NT2/D1 (cell line): ENCODE data around the gene OR10H4.
"Not testable (repeated sequence)": the region's sequence is repeated elsewhere in the genome, so short reads cannot be mapped to it uniquely, and the experiment has no call there.

Experiments used
- DNase-seq: peaks from one replicate; pipeline ENCODE4 v3.0.0-alpha.2; 2011; ENCODE audit warnings: low read depth, low spot score
- H3K27me3 ChIP-seq: 2 replicates; pipeline ENCODE4 v1.6.0; 2011; ENCODE audit warnings: mild to moderate bottlenecking; ENCODE audit not compliant: insufficient read length, insufficient read depth
- H3K36me3 ChIP-seq: 2 replicates; pipeline ENCODE4 v1.6.1; 2011; ENCODE audit warnings: mild to moderate bottlenecking, low read length, mixed read lengths; ENCODE audit not compliant: insufficient read depth, insufficient read length
- H3K4me1 ChIP-seq: 2 replicates; pipeline ENCODE4 v1.5.1; 2011; ENCODE audit not compliant: insufficient read depth, insufficient read length
- H3K4me3 ChIP-seq: 2 replicates; pipeline ENCODE4 v1.5.1; 2011; ENCODE audit warnings: low read depth; ENCODE audit not compliant: insufficient read length
- H3K9ac ChIP-seq: 2 replicates; pipeline ENCODE4 v1.6.0; 2011; ENCODE audit warnings: low read depth; ENCODE audit not compliant: insufficient read length
- H3K9me3 ChIP-seq: 2 replicates; pipeline ENCODE4 v1.5.1; 2011; ENCODE audit warnings: mild to moderate bottlenecking, low read length; ENCODE audit not compliant: insufficient read depth
- SUZ12 ChIP-seq: IDR thresholded peaks from 2 replicates; pipeline ENCODE4 v1.6.1; 2011; ENCODE audit not compliant: insufficient read length, insufficient read depth; ENCODE audit errors: extremely low read depth
- YY1 ChIP-seq: IDR thresholded peaks from 2 replicates; pipeline ENCODE4 v1.6.1; 2011; ENCODE audit not compliant: insufficient read length, insufficient read depth
- ZNF274 ChIP-seq: IDR thresholded peaks from 2 replicates; pipeline ENCODE4 v1.6.1; 2011; ENCODE audit warnings: mild to moderate bottlenecking, low read depth, low read length

The OR10H4 gene

GRCh38 chr19:15976836-15977689 lies 28.3 kb downstream of the OR10H4 start:
- Histone ChIP-seq H3K9me3 (peaks cover 31% of the 10 kb centered on the region), H3K9ac (no peak overlapping the region)
- TF ChIP-seq ZNF274 (no peak), YY1 (no peak), SUZ12 (no peak)

GRCh38 chr19:15977690-15978089 lies 28.9 kb downstream of the OR10H4 start:
- Histone ChIP-seq H3K36me3 (no peaks in the 10 kb centered on the region), H3K9me3 (peaks cover 32% of the 10 kb centered on the region), H3K27me3 (peaks cover 23% of the 10 kb centered on the region), H3K9ac (no peak overlapping the region), H3K4me1 (no peaks in the 10 kb centered on the region), H3K4me3 (no peak overlapping the region)
- TF ChIP-seq ZNF274, result no peak
- TF ChIP-seq SUZ12, result no peak
- no peak for TF ChIP-seq YY1
- DNase-seq, result no peak

More at GRCh38 chr19:15976836-15977689, 28.3 kb downstream of the OR10H4 start:
- no peak for DNase-seq
- Histone ChIP-seq H3K27me3 (peaks cover 23% of the 10 kb centered on the region), H3K4me3 (no peak overlapping the region), H3K36me3 (no peaks in the 10 kb centered on the region), H3K4me1 (no peaks in the 10 kb centered on the region)

GRCh38 chr19:15979293-15979692 lies 30.5 kb downstream of the OR10H4 start:
- H3K9me3 ChIP-seq, result peaks cover 39% of the 10 kb centered on the region
- no peak overlapping the region for H3K9ac ChIP-seq
- H3K4me1 ChIP-seq, result no peaks in the 10 kb centered on the region
- no peak for DNase-seq
- no peaks in the 10 kb centered on the region for H3K36me3 ChIP-seq
- TF ChIP-seq SUZ12 (no peak), ZNF274 (no peak), YY1 (no peak)
- peaks cover 21% of the 10 kb centered on the region for H3K27me3 ChIP-seq
- H3K4me3 ChIP-seq, result no peak overlapping the region

- H3K9ac ChIP-seq, H3K4me3 ChIP-seq, H3K9me3 ChIP-seq, H3K4me1 ChIP-seq, H3K36me3 ChIP-seq, DNase-seq: not testable (repeated sequence)
- H3K27me3 ChIP-seq, result peaks cover 17% of the 10 kb centered on the region
Measured at GRCh38 chr19:15985831-15986230, 37.0 kb downstream of the OR10H4 start.

GRCh38 chr19:15986701-15987100 lies 37.9 kb downstream of the OR10H4 start:
- no peak overlapping the region for H3K4me3 ChIP-seq
- H3K36me3 ChIP-seq, result no peaks in the 10 kb centered on the region
- peaks cover 7% of the 10 kb centered on the region; the same call in 1 of the 2 replicates for H3K9me3 ChIP-seq
- no peak overlapping the region for H3K9ac ChIP-seq
- no peak for TF ChIP-seq SUZ12
- no peak for TF ChIP-seq ZNF274
- TF ChIP-seq YY1, result no peak
- DNase-seq, result no peak
- no peaks in the 10 kb centered on the region for H3K4me1 ChIP-seq
- peaks cover 24% of the 10 kb centered on the region for H3K27me3 ChIP-seq

- Histone ChIP-seq H3K9ac (no peak overlapping the region), H3K4me1 (no peaks in the 10 kb centered on the region), H3K9me3 (no peaks in the 10 kb centered on the region), H3K36me3 (no peaks in the 10 kb centered on the region), H3K4me3 (no peak overlapping the region), H3K27me3 (peaks cover 26% of the 10 kb centered on the region)
- TF ChIP-seq ZNF274 (no peak), YY1 (no peak), SUZ12 (no peak)
- DNase-seq, result no peak
Measured at GRCh38 chr19:15989889-15990288, 41.1 kb downstream of the OR10H4 start.

GRCh38 chr19:15991602-15992001 lies 42.8 kb downstream of the OR10H4 start:
- no peaks in the 10 kb centered on the region for H3K36me3 ChIP-seq
- no peak for TF ChIP-seq ZNF274
- TF ChIP-seq SUZ12, result no peak
- no peak for TF ChIP-seq YY1
- H3K4me3 ChIP-seq, result no peak overlapping the region
- no peaks in the 10 kb centered on the region for H3K4me1 ChIP-seq
- no peak overlapping the region for H3K9ac ChIP-seq
- DNase-seq, result no peak
- peaks cover 26% of the 10 kb centered on the region for H3K27me3 ChIP-seq
- peaks cover 13% of the 10 kb centered on the region; the same call in 1 of the 2 replicates for H3K9me3 ChIP-seq
